CD4-positive, alpha-beta T cell treated with Interleukin-4 for 4 hours (primary cell): ENCODE results near the gene DNAH5.

Source experiments
- DNase-seq: peaks from one replicate; pipeline ENCODE4 v3.0.0-alpha.2; 2020

DNAH5 gene

DNA sequence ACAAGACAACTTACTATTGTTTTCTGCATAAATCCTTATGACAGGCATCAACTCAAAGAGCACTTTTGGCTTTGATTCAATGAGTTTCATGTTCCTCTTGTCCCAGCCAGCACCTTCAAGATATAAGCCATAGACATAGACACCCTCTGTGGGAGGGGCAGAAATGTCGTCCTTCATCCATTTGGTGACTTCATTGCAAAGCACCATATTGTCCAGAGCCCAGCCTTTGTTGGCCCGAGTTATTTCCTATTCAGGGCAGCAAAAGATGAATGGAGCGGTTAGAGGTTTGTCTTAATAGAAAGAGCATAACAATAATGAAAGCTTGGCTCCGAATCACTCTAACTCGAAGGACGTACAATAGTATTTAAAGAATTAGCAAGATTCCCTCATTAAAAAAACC is 243.9 kb downstream of the DNAH5 start:
- no peak for DNase-seq

DNA sequence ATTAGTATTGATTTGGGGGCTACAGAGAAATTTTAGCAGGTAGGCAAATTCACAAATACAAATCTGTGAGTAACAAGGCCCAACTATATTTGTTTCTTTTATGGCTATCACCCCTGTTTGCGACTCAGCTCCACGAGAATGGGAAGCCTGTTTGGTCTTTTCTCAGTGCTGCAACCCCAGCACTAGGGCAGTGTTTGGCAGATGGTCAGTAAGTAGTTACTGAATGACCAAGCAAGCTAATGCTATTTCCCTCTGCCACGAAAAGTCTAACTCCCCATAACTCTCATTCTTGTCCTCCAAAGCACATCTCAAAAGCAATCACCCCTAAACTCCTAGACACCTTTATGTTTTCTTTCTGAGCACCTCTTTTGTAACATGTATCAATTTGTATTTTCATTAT is 245.6 kb downstream of the DNAH5 start:
- no peak for DNase-seq

DNA sequence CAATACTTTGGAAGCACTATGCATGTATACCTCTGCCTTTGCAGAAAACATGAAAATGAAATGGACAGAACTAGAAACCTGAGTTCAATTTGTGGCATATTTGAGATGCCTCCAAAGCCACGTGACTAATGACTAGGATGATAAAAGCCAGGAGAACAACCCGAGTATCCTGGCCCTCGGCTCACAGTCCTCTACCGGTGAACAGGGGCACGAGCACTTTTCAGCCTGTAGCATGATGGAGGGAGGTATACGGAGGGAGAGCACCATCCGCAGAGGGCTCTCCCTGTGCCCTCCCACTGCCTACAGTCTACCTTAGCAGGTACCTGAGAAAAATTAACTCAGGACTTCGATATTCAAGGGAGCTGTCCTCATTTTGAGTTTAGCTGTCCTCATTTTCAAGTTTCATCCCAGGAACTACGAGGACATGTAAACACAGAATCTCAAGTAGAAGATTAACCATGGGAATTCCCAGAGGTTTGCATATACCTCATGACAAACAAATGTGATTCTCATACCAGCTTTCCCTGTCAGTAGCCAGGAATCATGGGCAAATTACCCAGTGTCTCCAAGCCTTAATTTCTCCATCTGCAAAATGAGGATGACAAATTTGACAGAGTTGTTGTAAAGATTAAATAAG is 249.3 kb downstream of the DNAH5 start:
- DNase-seq = no peak

DNA sequence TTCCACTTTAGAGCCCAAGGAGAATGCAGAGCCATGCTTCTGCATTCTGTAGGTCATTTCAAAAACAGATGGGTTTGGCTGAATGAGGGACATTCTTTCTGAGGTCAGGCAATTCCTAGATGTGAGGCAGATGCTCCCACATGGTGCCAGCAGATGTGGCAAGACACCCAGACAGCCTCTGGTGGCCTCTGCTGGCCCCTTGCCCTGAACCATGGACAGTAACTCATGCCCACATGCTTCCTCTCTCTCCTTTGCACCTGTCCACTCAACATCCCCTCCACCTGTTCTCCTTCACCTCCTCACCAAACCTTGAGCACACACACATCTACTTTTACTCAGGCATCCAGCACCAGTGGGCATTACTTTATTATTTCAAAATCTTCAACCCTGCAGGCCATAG is 252.3 kb downstream of the DNAH5 start:
- no peak for DNase-seq

DNA sequence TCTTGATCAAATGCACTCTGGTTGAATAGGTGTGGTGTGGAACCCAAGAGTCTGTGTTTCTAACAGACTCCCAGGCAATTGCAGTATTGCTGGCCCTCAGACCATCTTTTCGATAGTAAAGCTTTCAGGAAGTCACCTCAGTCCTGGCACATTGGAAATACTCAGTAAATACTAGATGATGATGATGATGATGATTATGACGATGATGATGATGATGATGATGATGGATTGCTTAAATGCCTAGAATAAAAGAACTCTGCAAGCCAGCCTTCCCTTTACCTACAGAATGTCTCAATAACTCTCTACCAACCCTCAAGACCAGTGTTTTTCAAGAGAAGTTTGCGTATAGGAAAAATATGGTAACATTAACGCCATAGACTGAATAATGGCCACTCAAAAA is 268.0 kb downstream of the DNAH5 start:
- DNase-seq = no peak

DNA sequence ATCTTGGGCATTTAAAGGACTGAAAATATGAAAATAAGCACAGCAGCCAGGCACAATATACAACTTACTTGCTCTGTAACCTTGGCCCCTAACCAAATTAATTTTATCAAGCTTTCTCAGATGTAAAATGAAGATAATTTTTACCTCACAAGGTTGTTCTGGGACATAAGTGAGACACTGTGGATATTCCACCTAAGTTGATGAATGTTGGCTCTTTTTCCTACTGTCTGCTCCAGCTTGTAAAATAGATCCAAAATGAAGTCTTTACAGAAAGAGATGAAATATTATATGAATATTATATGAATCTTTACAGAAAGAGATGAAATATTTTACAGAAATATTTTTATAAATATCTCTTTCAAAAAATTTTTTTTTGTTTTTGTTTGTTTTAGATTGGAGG is 270.1 kb downstream of the DNAH5 start:
- no peak for DNase-seq

DNA sequence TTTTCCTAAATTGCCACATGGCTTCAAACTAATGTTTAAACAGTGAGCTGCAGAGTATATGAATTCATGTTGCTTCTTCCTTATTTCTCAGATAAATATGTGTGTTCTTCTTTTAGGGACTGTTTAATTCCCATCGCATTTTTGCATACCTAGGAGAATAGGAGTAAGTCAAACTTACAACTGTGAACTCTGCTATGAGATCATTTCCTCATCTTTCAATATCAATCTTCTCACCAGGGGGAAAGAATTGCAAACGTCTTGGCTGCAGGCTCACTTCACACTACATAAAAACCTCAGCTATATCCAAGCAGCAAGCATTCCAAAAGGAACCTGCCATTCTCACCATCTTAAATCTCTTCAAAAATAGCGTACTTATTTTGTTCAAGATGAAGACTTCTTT is 271.0 kb downstream of the DNAH5 start:
- DNase-seq = no peak

DNA sequence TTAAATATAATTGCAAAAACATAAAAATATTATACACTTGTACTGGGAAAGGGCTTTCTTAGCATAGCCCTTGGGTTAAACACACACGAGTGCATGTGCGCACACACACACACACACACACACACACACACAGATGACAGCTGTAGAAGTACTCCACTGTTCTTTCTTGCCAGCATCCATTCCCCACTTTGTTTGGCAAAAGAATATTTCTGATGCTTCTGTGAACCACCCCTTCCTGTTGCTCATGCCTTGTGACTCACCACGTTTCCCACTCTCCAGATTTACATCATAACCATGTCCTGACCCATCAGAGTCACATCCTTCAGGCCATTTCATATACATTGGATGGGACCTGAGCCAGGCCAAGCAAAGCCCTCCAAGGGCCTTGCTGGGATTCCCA is 280.1 kb downstream of the DNAH5 start:
- no peak for DNase-seq

DNA sequence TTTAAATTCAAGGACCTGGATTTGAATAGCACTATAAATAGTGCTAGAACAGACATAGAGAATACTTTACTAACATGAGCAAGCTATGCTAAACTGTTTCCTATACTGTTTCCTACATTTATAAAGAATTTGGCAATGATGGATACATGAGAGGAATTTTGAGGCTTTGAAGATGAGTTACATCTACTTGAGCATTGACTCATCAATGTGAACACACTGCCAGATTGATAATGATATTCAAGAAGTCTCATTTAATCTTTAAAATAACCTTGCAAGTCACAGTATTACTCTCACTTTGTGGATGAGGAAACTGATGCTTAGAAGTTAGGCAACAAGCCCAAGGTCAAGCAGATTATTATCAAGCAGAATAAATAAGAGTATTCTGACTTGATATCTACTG is 281.9 kb downstream of the DNAH5 start:
- no peak for DNase-seq

DNA sequence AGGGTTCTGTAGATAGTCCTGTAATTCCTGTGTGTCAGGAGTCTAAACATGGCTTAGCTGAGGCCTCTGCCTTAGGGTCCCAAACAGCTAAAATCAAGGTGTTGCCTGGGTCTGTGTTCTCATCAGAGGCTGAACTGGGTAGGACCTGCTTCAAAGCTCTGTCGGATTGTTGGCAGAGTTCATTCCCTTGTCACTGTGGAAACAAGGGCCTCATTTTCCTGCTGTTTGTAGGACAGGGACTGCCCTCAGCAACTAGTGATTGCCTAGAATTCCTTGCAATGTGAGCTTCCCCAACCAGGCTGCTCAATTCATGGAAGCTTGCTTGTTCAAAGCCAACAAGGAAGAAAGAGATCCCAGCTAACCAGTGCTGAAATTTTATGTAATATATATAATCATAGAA is 283.2 kb downstream of the DNAH5 start:
- no peak for DNase-seq

DNA sequence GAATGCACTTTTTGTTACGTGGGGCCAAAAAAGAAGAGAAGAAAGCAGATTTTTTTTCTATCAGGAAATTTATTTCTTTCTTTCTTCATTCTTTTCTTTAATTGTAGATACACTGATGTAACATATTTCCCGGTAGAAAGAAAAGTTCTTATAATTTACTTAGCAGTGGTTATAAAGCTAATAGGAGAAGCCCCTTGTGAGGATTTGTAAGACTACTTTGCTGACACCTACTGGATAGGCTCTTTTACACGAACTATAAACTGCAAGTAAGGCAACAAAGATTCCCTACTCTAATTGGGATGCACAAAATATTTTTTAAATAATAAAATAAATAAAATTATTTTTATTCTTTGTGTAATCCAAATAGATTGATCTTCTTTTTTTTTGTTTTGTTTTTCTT is 284.4 kb downstream of the DNAH5 start:
- DNase-seq = no peak

DNA sequence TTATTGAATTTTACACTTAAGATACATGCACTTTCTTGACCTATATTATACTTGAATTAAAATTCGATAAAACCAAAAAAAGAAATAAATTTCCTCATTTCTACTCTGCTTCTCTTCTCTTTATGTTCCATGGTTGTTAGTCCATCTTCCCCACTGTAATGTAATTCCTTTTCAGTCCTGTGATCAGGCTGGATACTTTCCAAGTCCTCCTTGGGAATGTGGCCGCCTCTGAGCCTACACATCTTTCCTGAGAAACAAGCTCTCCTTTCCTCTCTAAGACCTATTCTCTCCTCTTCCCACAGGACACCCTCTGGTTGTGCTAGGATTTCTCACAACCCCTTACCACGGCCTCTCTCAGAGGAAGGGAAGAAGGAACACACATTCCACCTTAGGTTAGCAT is 285.1 kb downstream of the DNAH5 start:
- no peak for DNase-seq

DNA sequence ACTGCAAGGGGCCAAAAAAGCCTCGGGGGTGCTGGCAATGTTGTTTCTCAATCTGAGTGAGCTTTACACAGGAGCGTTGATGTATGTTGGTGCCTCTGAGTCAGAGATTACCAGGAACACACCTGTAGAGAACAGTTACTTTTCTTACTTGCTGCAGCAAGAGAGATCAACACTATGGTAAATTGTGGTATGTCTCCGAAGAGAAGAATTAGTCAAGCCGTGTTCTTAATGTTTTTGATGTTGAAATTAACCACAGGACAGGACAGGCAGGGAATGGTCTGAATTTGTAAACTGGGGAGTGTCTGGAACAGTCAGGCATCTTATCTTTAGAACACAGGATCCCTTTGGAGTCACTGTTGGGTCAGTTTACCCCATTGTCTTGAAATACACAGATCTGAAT is 285.7 kb downstream of the DNAH5 start:
- no peak for DNase-seq

DNA sequence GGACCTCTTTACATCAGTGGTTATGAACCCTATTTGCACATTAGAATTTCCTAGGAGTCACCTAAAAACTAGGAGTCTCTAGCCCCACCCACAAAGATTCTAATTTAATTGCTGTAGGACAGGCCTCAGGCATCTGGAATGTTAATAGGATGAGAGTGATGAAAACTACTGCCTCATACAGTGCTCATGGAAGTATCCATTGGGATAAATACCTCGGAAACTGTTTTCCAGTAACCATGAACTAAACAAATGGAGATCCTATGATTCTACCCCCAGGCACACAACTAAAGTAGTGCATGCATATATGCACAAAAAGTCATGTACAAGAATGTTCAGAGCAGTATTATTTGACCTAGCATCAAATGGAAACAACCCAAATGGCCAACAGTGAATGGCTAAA is 286.3 kb downstream of the DNAH5 start:
- no peak for DNase-seq

DNA sequence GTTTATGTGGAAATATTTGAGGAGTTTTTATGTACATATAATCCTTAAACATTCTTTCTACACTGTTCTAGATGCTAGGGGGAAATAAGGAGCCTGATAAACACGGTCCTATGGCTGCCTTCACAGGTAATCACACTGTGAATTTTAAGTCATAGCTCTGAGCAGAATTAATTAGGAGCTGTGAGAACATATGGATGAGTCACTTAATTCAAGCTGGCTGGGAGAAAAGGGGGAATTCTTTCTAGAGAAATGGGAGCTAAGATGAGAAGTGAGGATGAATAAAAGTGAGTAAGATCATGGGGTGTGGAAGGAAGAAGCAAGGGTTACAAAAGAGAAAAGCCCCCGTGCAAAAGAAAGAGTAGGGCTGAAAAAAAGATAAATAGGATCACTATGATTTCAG is 290.8 kb downstream of the DNAH5 start:
- no peak for DNase-seq

DNA sequence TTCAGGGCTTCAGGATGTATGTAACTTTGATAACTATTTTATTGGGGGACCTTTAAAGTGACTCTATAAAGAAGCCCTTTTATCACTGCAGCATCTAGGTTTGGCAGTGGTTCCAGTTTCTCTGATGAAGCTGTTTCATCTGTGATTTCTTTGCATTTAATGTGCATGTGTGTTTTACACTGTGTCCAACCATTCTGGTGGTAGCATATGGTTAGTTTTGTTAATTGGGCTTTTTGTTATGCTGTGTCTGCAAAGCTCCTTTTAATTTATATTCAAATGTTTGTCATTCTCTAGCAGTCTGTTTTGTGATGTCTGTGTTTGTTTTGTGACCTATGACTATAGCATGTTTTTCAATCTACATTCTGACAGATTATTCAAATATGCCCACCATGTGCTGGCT is 294.8 kb downstream of the DNAH5 start:
- DNase-seq = no peak

DNA sequence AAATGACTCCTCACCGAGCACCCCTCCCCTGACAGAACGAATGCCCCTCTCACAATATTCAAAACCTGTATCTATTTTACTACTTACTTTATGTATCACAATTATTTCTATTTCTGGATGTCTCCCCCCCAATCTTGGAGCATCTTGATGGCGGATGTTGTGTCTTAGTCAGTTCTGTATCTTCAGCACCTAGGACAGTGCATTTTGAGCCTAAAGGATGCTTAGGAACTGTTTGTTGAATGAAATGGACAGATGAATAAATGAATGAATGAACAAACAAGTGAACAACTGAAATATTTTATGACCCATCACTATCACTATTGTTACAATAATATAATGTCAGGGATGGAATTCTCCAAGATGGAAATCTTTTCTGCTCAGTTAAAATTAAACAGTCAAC is 295.7 kb downstream of the DNAH5 start:
- no peak for DNase-seq

DNA sequence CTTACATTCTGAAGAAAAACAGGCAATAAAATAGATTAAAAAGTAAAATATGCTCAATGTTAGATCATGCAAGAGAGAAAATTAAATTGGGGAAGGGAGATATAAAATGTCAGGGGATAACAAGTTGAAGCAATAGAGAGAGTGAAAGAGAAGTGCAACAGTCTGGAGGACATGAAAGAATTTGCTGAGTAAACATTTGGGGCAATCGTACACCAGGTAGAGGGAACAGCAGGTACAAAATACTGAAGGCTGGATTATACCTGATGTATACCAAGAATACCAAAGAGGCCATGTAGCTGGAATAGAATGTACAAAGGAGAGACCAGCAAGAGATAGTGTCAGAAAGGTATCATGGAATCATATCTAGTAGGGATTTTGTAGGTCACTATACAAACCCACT is 300.8 kb downstream of the DNAH5 start:
- no peak for DNase-seq

DNA sequence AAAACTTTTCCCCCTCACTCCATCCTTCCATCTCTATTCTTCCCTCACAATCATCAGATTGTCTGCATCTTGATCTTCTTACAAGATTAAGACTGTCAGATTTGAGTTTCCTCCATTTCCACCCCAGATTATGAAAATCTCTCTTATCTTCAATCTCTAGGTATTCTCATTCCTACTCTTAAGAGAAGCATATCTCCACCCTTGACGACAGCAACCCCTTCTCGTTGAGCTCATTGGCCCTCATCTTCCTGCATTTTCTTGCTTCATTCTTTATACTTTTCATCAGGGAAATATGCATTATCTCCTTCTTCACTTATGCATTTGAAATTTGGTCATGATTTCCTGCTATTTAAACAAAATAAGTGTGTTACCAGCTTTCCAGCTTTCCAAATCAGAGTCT is 301.3 kb downstream of the DNAH5 start:
- no peak for DNase-seq
